ENCODE data around the gene KIAA0825. TPM values are rescaled to one million over a fixed set of nuclear protein-coding genes. Genes with fewer than 3 reads are reported as not detected.

The KIAA0825 gene
- total RNA-seq, 1 donor from 2014 or later: 2.0 TPM

- Mint-ChIP-seq H3K27me3 (ENCODE audit: unreplicated experiment) (no peaks in the 10 kb centered on the region), H3K4me1 (ENCODE audit: unreplicated experiment) (no peaks in the 10 kb centered on the region), H3K36me3 (ENCODE audit: low read depth, unreplicated experiment) (no peaks in the 10 kb centered on the region), H3K9me3 (ENCODE audit: unreplicated experiment) (no peaks in the 10 kb centered on the region), H3K27ac (ENCODE audit: unreplicated experiment) (no peak overlapping the region), H3K4me3 (ENCODE audit: unreplicated experiment) (no peak overlapping the region)
- DNase-seq (ENCODE audit: low spot score): no peak
- TF ChIP-seq, protein P1, sequence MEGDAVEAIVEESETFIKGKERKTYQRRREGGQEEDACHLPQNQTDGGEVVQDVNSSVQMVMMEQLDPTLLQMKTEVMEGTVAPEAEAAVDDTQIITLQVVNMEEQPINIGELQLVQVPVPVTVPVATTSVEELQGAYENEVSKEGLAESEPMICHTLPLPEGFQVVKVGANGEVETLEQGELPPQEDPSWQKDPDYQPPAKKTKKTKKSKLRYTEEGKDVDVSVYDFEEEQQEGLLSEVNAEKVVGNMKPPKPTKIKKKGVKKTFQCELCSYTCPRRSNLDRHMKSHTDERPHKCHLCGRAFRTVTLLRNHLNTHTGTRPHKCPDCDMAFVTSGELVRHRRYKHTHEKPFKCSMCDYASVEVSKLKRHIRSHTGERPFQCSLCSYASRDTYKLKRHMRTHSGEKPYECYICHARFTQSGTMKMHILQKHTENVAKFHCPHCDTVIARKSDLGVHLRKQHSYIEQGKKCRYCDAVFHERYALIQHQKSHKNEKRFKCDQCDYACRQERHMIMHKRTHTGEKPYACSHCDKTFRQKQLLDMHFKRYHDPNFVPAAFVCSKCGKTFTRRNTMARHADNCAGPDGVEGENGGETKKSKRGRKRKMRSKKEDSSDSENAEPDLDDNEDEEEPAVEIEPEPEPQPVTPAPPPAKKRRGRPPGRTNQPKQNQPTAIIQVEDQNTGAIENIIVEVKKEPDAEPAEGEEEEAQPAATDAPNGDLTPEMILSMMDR (IDR thresholded peaks at IDR 0.05; ENCODE audit: unreplicated experiment): no peak
Observed at GRCh38 chr5:94391996-94392395, 226.4 kb downstream of the KIAA0825 start.

- H3K4me3 Mint-ChIP-seq (ENCODE audit: unreplicated experiment): no peak overlapping the region
- TF ChIP-seq, protein P1 (IDR thresholded peaks at IDR 0.05; ENCODE audit: unreplicated experiment): no peak
- no peaks in the 10 kb centered on the region for H3K4me1 Mint-ChIP-seq (ENCODE audit: unreplicated experiment)
- H3K27me3 Mint-ChIP-seq (ENCODE audit: unreplicated experiment): no peaks in the 10 kb centered on the region
- H3K36me3 Mint-ChIP-seq (ENCODE audit: low read depth, unreplicated experiment): no peaks in the 10 kb centered on the region
- H3K9me3 Mint-ChIP-seq (ENCODE audit: unreplicated experiment): no peaks in the 10 kb centered on the region
- no peak overlapping the region for H3K27ac Mint-ChIP-seq (ENCODE audit: unreplicated experiment)
- no peak for DNase-seq (ENCODE audit: low spot score)
Observed at GRCh38 chr5:94389515-94389899, 228.9 kb downstream of the KIAA0825 start.

DNA sequence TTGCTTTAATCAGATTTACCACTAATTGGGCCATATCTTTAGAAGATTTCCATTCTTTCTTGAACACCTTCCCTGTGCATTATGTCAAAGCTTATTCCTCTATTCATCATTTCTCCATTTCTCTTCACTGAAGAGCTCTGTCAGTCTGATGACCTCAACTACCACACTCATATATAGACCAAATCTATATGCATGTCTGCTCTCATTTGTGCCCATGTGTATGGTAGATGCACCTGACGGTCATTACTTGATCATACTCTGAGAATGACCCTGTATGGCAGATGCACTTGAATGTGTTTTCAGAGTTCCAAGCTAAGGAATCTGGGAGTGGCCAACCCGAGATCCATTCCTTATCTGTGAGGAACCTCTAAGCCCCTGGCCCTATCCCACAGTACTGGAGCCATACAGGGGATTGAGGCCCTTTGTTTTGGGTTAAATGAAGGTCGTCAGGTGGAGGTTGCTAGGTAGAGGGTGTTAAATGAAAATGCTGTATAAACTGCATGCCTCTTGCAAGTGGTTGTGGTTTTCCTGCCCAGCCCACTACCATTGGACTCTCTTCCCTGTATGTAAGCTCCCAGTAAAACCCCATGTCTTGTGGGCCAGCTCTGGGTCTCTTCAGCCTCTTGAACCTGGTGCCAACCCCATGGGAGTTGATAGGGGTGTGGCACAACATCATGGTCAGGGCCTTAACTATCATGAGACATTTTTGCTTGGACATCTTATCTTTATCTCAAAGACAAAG lies 229.5 kb downstream of the KIAA0825 start:
- DNase-seq (ENCODE audit: low spot score): no peak
- Mint-ChIP-seq H3K36me3 (ENCODE audit: low read depth, unreplicated experiment) (no peaks in the 10 kb centered on the region), H3K9me3 (ENCODE audit: unreplicated experiment) (no peaks in the 10 kb centered on the region), H3K27ac (ENCODE audit: unreplicated experiment) (no peak overlapping the region), H3K4me3 (ENCODE audit: unreplicated experiment) (no peak overlapping the region), H3K27me3 (ENCODE audit: unreplicated experiment) (no peaks in the 10 kb centered on the region), H3K4me1 (ENCODE audit: unreplicated experiment) (no peaks in the 10 kb centered on the region)
- TF ChIP-seq, protein P1 (IDR thresholded peaks at IDR 0.05; ENCODE audit: unreplicated experiment): no peak

DNA sequence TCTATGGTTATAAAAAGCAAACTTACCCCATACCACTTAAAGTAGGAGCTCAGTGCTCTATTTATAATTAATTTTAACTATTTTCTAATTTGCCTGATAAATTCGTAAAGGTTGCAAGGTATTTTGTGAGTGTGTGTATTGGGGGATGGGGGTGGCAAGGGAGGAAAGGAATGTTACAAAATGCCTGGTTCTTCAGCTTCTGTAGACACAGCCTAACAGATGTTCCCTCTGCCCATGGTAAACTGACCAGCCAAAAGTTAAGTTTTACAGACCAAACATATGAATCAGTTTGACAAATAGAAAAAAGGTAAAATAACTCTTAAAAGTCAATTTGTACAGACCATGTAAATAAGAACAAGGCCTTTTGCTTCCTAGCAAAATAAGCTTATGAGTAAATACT lies 232.6 kb downstream of the KIAA0825 start:
- Mint-ChIP-seq H3K9me3 (ENCODE audit: unreplicated experiment) (no peaks in the 10 kb centered on the region), H3K27ac (ENCODE audit: unreplicated experiment) (no peak overlapping the region), H3K4me1 (ENCODE audit: unreplicated experiment) (no peaks in the 10 kb centered on the region), H3K4me3 (ENCODE audit: unreplicated experiment) (no peak overlapping the region), H3K36me3 (ENCODE audit: low read depth, unreplicated experiment) (no peaks in the 10 kb centered on the region), H3K27me3 (ENCODE audit: unreplicated experiment) (no peaks in the 10 kb centered on the region)
- DNase-seq (ENCODE audit: low spot score): no peak
- TF ChIP-seq, protein P1 (IDR thresholded peaks at IDR 0.05; ENCODE audit: unreplicated experiment): no peak

DNA sequence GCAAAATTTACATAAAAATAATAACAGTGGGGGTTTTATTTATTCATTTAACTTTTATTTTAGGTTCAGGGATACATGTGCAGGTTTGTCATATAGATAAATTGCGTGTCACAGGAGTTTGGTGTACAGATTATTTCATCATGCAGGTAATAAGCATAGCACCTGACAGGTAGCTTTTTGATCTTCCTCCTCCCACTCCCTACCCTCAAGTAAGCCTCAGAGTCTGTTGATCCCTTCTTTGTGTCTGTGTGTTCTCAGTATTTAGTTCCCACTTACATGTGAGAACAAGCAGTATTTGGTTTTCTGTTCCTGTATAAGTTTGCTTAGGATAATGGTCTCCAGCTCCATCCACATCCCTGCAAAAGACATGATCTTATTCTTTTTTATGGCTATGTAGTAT lies 240.3 kb downstream of the KIAA0825 start:
- H3K27ac Mint-ChIP-seq (ENCODE audit: unreplicated experiment): no peak overlapping the region
- TF ChIP-seq, protein P1 (IDR thresholded peaks at IDR 0.05; ENCODE audit: unreplicated experiment): no peak

More for the DNA sequence above, 240.3 kb downstream of the KIAA0825 start:
- DNase-seq (ENCODE audit: low spot score): no peak
- Mint-ChIP-seq H3K36me3 (ENCODE audit: low read depth, unreplicated experiment) (no peaks in the 10 kb centered on the region), H3K4me1 (ENCODE audit: unreplicated experiment) (no peaks in the 10 kb centered on the region), H3K27me3 (ENCODE audit: unreplicated experiment) (no peaks in the 10 kb centered on the region), H3K4me3 (ENCODE audit: unreplicated experiment) (no peak overlapping the region), H3K9me3 (ENCODE audit: unreplicated experiment) (no peaks in the 10 kb centered on the region)
